ENCODE data around the gene TLR5.
"Not testable (repeated sequence)": the region's sequence is repeated elsewhere in the genome, so short reads cannot be mapped to it uniquely, and the experiment has no call there.

Gene TLR5

GRCh38 chr1:223142795-223143536, at the start of gene TLR5:
TLR5 (minus strand) TSS chr1:223143248; CDS start chr1:223113031, 30,217 bp downstream.
- DNase-seq, result peak; percentile 69

GRCh38 chr1:223189903-223190724, 47.1 kb upstream of the TLR5 start:
- peak; percentile 60 for DNase-seq

- DNase-seq, result no peak
These were observed 46.5 kb upstream of the TLR5 start for GRCh38 chr1:223189525-223189902.

GRCh38 chr1:223188618-223189356, 45.7 kb upstream of the TLR5 start:
- DNase-seq, result no peak

GRCh38 chr1:223186800-223187199, 43.8 kb upstream of the TLR5 start:
- DNase-seq, result no peak

GRCh38 chr1:223183268-223183862, 40.3 kb upstream of the TLR5 start:
- peak; percentile 29 for DNase-seq

GRCh38 chr1:223180731-223181321, 37.8 kb upstream of the TLR5 start:
- no peak for DNase-seq

- no peak for DNase-seq
These were observed 36.7 kb upstream of the TLR5 start for GRCh38 chr1:223179786-223180185.

GRCh38 chr1:223179280-223179679, 36.2 kb upstream of the TLR5 start:
- no peak for DNase-seq

GRCh38 chr1:223177681-223178080, 34.6 kb upstream of the TLR5 start:
- DNase-seq, result no peak

GRCh38 chr1:223176437-223176836, 33.4 kb upstream of the TLR5 start:
- DNase-seq, result no peak

- DNase-seq, result no peak
These were observed 32.6 kb upstream of the TLR5 start for GRCh38 chr1:223175633-223176032.

- DNase-seq, result peak; percentile 18
These were observed 32.0 kb upstream of the TLR5 start for GRCh38 chr1:223175032-223175431.

GRCh38 chr1:223169458-223169857, 26.4 kb upstream of the TLR5 start:
- DNase-seq, result not testable (repeated sequence)

- no peak for DNase-seq
These were observed 18.3 kb upstream of the TLR5 start for GRCh38 chr1:223161321-223161720.

- DNase-seq, result no peak
These were observed 13.3 kb upstream of the TLR5 start for GRCh38 chr1:223156343-223156742.

- no peak for DNase-seq
These were observed 12.1 kb upstream of the TLR5 start for GRCh38 chr1:223155153-223155552.

GRCh38 chr1:223153177-223154119, 10.4 kb upstream of the TLR5 start:
- DNase-seq, result peak; percentile 67

- no peak for DNase-seq
These were observed 9.4 kb upstream of the TLR5 start for GRCh38 chr1:223152399-223152798.

GRCh38 chr1:223150443-223150842, 7.4 kb upstream of the TLR5 start:
- no peak for DNase-seq

GRCh38 chr1:223147873-223148272, 4.8 kb upstream of the TLR5 start:
- DNase-seq, result no peak
